Measurements from ENCODE around the gene NUP188. TPM values are rescaled to one million over a fixed set of nuclear protein-coding genes. Genes with fewer than 3 reads are reported as not detected.
"Not testable (repeated sequence)": the region's sequence is repeated elsewhere in the genome, so short reads cannot be mapped to it uniquely, and the experiment has no call there.

Gene NUP188
- total RNA-seq, 1 experiment from 2014 or later, result 98.9 TPM

DNA sequence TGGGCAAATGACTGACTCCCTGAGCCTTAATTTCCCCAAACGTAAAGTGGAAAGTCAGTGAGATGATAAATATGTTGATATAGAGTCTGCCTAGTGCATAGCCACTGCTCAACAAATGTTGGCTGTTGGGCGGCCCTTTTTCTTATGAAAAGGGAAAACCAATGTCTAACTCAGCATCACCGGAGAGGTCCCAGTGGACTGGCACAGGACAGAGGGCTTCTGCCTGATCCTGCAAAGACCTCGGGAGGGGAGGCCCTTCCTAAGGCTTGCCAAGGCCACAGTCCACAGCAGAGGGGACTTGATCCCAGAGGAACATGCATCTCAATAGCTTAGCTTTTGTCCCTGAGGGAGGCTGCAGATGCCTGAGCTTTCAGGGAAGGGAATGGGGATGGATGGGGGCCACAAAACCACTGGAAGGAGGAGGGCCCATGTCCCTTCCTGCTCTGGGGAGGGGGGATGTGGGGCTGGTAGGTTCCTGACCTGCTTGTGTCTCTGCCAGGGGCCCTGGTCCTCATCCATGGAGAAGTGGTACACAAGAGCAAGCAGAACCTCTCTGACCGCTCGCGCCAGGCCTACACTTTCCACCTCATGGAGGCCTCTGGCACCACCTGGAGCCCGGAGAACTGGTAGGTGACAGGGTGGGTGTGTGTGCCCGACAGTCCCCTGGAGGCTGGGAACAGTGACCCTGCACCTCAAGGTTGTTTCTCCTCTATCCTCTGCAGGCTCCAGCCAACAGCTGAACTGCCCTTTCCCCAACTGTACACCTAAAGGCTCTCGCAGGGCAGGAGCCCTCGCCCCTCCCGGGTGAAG is 6.3 kb upstream of the NUP188 start:
- Mint-ChIP-seq H3K36me3 (peaks cover 5% of the 10 kb centered on the region), H3K27ac (no peak overlapping the region; the same call in 1 of the 2 replicates), H3K9me3 (no peaks in the 10 kb centered on the region), H3K4me1 (peaks cover 1% of the 10 kb centered on the region), H3K27me3 (ENCODE audit: low read depth) (no peaks in the 10 kb centered on the region), H3K4me3 (no peak overlapping the region)
- no peak for DNase-seq (ENCODE audit: low spot score)
- TF ChIP-seq NR2C2 (CRISPR knock-in tag; IDR thresholded peaks at IDR 0.05), result no peak
- no peak for TF ChIP-seq GABPB1 (CRISPR knock-in tag; IDR thresholded peaks at IDR 0.05)
- TF ChIP-seq FOXJ3 (CRISPR knock-in tag; IDR thresholded peaks at IDR 0.05; ENCODE audit: borderline replicate concordance), result no peak
- no peak for TF ChIP-seq ETV6 (CRISPR knock-in tag; IDR thresholded peaks at IDR 0.05)
- TF ChIP-seq NFATC4 (CRISPR knock-in tag; IDR thresholded peaks at IDR 0.05), result no peak
- TF ChIP-seq ZNF121 (CRISPR knock-in tag; IDR thresholded peaks at IDR 0.05), result no peak
- no peak for TF ChIP-seq ATF6 (CRISPR knock-in tag; IDR thresholded peaks at IDR 0.05)
- TF ChIP-seq, protein P1, sequence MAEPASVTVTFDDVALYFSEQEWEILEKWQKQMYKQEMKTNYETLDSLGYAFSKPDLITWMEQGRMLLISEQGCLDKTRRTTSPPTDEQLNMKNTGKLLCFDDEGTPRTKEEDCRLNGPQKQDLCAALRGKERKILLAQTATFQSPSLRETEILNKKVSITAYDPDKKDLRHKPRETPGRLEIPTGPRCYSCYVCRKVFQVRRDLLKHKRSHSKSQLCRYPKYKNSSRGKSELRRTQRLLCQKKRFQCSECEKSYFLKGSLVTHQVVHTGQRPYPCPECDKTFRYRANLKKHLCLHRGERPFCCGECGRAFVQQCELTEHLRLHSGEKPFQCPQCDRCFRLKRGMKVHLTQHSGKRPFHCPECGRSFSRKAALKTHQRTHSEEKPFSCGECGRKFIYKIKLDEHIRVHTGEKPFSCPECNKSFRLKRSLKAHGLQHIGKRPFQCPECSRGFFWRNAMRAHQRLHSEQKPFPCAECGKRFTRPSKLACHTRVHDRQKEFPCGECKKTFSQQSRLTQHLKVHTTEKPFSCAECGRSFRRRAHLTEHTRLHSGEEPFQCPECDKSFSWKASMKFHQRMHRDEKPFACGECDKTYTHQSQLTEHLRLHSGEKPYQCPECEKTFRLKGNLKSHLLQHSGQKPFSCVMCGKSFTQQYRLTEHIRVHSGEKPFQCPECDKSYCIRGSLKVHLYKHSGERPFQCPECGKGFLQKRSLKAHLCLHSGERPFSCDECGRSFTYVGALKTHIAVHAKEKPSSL (CRISPR knock-in tag; conservative IDR thresholded peaks at IDR 0.05), result no peak
- TF ChIP-seq, protein P2, sequence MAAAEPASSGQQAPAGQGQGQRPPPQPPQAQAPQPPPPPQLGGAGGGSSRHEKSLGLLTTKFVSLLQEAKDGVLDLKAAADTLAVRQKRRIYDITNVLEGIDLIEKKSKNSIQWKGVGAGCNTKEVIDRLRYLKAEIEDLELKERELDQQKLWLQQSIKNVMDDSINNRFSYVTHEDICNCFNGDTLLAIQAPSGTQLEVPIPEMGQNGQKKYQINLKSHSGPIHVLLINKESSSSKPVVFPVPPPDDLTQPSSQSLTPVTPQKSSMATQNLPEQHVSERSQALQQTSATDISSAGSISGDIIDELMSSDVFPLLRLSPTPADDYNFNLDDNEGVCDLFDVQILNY (CRISPR knock-in tag; IDR thresholded peaks at IDR 0.05), result no peak
- ChIA-PET POLR2A (no interaction called here), CTCF (interaction anchor here (0.9 kb wide), 1 partner anchor 12 kb away, joined by 3 read pairs; no protein-coding TSS in a partner anchor)
- ATAC-seq, result no peak

- CTCF ChIA-PET, result interaction anchor here (1.6 kb wide), 1 partner anchor 15 kb away, joined by 4 read pairs; no protein-coding TSS in a partner anchor
- Mint-ChIP-seq H3K4me3 (no peak overlapping the region), H3K27ac (peak overlapping the region; percentile 25; the same call in 1 of the 2 replicates), H3K27me3 (ENCODE audit: low read depth) (no peaks in the 10 kb centered on the region), H3K4me1 (peaks cover 11% of the 10 kb centered on the region), H3K9me3 (no peaks in the 10 kb centered on the region), H3K36me3 (peaks cover 9% of the 10 kb centered on the region)
- no peak for ATAC-seq
- POLR2A ChIA-PET, result no interaction called here
- TF ChIP-seq GRHL2 (CRISPR knock-in tag; IDR thresholded peaks at IDR 0.05; ENCODE audit: insufficient replicate concordance, severe bottlenecking) (no peak), ZNF317 (CRISPR knock-in tag; IDR thresholded peaks at IDR 0.05; ENCODE audit: borderline replicate concordance, low read depth) (no peak), ZNF121 (CRISPR knock-in tag; IDR thresholded peaks at IDR 0.05) (no peak), ZNF138 (CRISPR knock-in tag; conservative IDR thresholded peaks at IDR 0.05) (no peak), AR (CRISPR knock-in tag; IDR thresholded peaks at IDR 0.05) (no peak)
- TF ChIP-seq, protein P3, sequence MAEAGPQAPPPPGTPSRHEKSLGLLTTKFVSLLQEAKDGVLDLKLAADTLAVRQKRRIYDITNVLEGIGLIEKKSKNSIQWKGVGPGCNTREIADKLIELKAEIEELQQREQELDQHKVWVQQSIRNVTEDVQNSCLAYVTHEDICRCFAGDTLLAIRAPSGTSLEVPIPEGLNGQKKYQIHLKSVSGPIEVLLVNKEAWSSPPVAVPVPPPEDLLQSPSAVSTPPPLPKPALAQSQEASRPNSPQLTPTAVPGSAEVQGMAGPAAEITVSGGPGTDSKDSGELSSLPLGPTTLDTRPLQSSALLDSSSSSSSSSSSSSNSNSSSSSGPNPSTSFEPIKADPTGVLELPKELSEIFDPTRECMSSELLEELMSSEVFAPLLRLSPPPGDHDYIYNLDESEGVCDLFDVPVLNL (CRISPR knock-in tag; IDR thresholded peaks at IDR 0.05; ENCODE audit: borderline replicate concordance, low read depth), result no peak
- TF ChIP-seq, protein P4, sequence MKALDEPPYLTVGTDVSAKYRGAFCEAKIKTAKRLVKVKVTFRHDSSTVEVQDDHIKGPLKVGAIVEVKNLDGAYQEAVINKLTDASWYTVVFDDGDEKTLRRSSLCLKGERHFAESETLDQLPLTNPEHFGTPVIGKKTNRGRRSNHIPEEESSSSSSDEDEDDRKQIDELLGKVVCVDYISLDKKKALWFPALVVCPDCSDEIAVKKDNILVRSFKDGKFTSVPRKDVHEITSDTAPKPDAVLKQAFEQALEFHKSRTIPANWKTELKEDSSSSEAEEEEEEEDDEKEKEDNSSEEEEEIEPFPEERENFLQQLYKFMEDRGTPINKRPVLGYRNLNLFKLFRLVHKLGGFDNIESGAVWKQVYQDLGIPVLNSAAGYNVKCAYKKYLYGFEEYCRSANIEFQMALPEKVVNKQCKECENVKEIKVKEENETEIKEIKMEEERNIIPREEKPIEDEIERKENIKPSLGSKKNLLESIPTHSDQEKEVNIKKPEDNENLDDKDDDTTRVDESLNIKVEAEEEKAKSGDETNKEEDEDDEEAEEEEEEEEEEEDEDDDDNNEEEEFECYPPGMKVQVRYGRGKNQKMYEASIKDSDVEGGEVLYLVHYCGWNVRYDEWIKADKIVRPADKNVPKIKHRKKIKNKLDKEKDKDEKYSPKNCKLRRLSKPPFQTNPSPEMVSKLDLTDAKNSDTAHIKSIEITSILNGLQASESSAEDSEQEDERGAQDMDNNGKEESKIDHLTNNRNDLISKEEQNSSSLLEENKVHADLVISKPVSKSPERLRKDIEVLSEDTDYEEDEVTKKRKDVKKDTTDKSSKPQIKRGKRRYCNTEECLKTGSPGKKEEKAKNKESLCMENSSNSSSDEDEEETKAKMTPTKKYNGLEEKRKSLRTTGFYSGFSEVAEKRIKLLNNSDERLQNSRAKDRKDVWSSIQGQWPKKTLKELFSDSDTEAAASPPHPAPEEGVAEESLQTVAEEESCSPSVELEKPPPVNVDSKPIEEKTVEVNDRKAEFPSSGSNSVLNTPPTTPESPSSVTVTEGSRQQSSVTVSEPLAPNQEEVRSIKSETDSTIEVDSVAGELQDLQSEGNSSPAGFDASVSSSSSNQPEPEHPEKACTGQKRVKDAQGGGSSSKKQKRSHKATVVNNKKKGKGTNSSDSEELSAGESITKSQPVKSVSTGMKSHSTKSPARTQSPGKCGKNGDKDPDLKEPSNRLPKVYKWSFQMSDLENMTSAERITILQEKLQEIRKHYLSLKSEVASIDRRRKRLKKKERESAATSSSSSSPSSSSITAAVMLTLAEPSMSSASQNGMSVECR (CRISPR knock-in tag; IDR thresholded peaks at IDR 0.05; ENCODE audit: borderline replicate concordance), result no peak
- no peak for DNase-seq (ENCODE audit: low spot score)
Measured at GRCh38 chr9:128943832-128944620, 3.5 kb upstream of the NUP188 start.

GRCh38 chr9:128944966-128945365 is 2.5 kb upstream of the NUP188 start:
- H3K27ac Mint-ChIP-seq; H3K4me3 Mint-ChIP-seq; ATAC-seq; H3K36me3 Mint-ChIP-seq; POLR2A ChIA-PET; H3K9me3 Mint-ChIP-seq; H3K27me3 Mint-ChIP-seq (ENCODE audit: low read depth); DNase-seq (ENCODE audit: low spot score): not testable (repeated sequence)
- CTCF ChIA-PET, result interaction anchor here (1.1 kb wide), 1 partner anchor 126 kb away, joined by 3 read pairs; the partner anchor contains the start of gene ENDOG
- peaks cover 11% of the 10 kb centered on the region for H3K4me1 Mint-ChIP-seq

Data from WTC11 (cell line).